Measurements from ENCODE around the gene BSDC1. TPM values are rescaled to one million over a fixed set of nuclear protein-coding genes. Genes with fewer than 3 reads are reported as not detected.
A peak's percentile ranks its signal among the peaks of the same experiment; 100 is the strongest.

Gene BSDC1
- total and polyA plus RNA-seq, 2 of the 13 experiments (the other 11 are each of a cell fraction or from before 2014, with no cell fraction given) = 40.3 to 64.2 TPM

GRCh38 chr1:32336591-32336932 is 57.7 kb downstream of the BSDC1 start (continued):
- TF ChIP-seq ZNF839 (CRISPR knock-in tag; IDR thresholded peaks at IDR 0.05; ENCODE audit: borderline replicate concordance) = no peak
- TF ChIP-seq MEIS2 (CRISPR knock-in tag; IDR thresholded peaks at IDR 0.05) = no peak
- TF ChIP-seq HNRNPUL1 (IDR thresholded peaks at IDR 0.05; ENCODE audit: low read depth, low read length) = no peak
- no peak for TF ChIP-seq ZNF121 (CRISPR knock-in tag; IDR thresholded peaks at IDR 0.05)
- no peak for TF ChIP-seq SOX13 (IDR thresholded peaks at IDR 0.05)
- TF ChIP-seq SOX13 (CRISPR knock-in tag; conservative IDR thresholded peaks at IDR 0.05 in 1 of 2, IDR thresholded peaks at IDR 0.05 in 1 of 2) = no peak
- TF ChIP-seq ADNP (CRISPR knock-in tag; IDR thresholded peaks at IDR 0.05) = no peak
- TF ChIP-seq KDM2A (CRISPR knock-in tag; IDR thresholded peaks at IDR 0.05; ENCODE audit: borderline replicate concordance, low read depth) = 0 out of 2 replicates have a peak, but pooled peaks have one; percentile 28
- TF ChIP-seq ZMYM4 (CRISPR knock-in tag; IDR thresholded peaks at IDR 0.05) = peak; percentile 21; the same call in 1 of the 2 replicates
- TF ChIP-seq SAP130 (CRISPR knock-in tag; IDR thresholded peaks at IDR 0.05; ENCODE audit: low read depth) = peak; percentile 28; the same call in 1 of the 2 replicates
- TF ChIP-seq PCBP2 (optimal IDR thresholded peaks at IDR 0.05; ENCODE audit: low read depth, low read length, poor library complexity, severe bottlenecking) = no peak
- TF ChIP-seq BHLHE40 (IDR thresholded peaks at IDR 0.05; ENCODE audit: low read length) = no peak
- TF ChIP-seq TRIM24 (CRISPR knock-in tag; IDR thresholded peaks at IDR 0.05) = no peak
- TF ChIP-seq, protein P1, sequence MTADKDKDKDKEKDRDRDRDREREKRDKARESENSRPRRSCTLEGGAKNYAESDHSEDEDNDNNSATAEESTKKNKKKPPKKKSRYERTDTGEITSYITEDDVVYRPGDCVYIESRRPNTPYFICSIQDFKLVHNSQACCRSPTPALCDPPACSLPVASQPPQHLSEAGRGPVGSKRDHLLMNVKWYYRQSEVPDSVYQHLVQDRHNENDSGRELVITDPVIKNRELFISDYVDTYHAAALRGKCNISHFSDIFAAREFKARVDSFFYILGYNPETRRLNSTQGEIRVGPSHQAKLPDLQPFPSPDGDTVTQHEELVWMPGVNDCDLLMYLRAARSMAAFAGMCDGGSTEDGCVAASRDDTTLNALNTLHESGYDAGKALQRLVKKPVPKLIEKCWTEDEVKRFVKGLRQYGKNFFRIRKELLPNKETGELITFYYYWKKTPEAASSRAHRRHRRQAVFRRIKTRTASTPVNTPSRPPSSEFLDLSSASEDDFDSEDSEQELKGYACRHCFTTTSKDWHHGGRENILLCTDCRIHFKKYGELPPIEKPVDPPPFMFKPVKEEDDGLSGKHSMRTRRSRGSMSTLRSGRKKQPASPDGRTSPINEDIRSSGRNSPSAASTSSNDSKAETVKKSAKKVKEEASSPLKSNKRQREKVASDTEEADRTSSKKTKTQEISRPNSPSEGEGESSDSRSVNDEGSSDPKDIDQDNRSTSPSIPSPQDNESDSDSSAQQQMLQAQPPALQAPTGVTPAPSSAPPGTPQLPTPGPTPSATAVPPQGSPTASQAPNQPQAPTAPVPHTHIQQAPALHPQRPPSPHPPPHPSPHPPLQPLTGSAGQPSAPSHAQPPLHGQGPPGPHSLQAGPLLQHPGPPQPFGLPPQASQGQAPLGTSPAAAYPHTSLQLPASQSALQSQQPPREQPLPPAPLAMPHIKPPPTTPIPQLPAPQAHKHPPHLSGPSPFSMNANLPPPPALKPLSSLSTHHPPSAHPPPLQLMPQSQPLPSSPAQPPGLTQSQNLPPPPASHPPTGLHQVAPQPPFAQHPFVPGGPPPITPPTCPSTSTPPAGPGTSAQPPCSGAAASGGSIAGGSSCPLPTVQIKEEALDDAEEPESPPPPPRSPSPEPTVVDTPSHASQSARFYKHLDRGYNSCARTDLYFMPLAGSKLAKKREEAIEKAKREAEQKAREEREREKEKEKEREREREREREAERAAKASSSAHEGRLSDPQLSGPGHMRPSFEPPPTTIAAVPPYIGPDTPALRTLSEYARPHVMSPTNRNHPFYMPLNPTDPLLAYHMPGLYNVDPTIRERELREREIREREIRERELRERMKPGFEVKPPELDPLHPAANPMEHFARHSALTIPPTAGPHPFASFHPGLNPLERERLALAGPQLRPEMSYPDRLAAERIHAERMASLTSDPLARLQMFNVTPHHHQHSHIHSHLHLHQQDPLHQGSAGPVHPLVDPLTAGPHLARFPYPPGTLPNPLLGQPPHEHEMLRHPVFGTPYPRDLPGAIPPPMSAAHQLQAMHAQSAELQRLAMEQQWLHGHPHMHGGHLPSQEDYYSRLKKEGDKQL (CRISPR knock-in tag; IDR thresholded peaks at IDR 0.05; ENCODE audit: low read depth) = no peak
- TF ChIP-seq ZBTB21 (CRISPR knock-in tag; IDR thresholded peaks at IDR 0.05) = no peak
- no peak for TF ChIP-seq ATRX (CRISPR knock-in tag; IDR thresholded peaks at IDR 0.05; ENCODE audit: borderline replicate concordance)
- TF ChIP-seq AGO1 (IDR thresholded peaks at IDR 0.05; ENCODE audit: low read depth, low read length, poor library complexity, severe bottlenecking) = no peak
- TF ChIP-seq SP5 (CRISPR knock-in tag; IDR thresholded peaks at IDR 0.05; ENCODE audit: borderline replicate concordance, low read depth) = no peak
- TF ChIP-seq ELF1 (CRISPR knock-in tag; IDR thresholded peaks at IDR 0.05) = no peak
- TF ChIP-seq SRSF1 (optimal IDR thresholded peaks at IDR 0.05; ENCODE audit: low read depth, low read length) = no peak
- TF ChIP-seq, protein P2, sequence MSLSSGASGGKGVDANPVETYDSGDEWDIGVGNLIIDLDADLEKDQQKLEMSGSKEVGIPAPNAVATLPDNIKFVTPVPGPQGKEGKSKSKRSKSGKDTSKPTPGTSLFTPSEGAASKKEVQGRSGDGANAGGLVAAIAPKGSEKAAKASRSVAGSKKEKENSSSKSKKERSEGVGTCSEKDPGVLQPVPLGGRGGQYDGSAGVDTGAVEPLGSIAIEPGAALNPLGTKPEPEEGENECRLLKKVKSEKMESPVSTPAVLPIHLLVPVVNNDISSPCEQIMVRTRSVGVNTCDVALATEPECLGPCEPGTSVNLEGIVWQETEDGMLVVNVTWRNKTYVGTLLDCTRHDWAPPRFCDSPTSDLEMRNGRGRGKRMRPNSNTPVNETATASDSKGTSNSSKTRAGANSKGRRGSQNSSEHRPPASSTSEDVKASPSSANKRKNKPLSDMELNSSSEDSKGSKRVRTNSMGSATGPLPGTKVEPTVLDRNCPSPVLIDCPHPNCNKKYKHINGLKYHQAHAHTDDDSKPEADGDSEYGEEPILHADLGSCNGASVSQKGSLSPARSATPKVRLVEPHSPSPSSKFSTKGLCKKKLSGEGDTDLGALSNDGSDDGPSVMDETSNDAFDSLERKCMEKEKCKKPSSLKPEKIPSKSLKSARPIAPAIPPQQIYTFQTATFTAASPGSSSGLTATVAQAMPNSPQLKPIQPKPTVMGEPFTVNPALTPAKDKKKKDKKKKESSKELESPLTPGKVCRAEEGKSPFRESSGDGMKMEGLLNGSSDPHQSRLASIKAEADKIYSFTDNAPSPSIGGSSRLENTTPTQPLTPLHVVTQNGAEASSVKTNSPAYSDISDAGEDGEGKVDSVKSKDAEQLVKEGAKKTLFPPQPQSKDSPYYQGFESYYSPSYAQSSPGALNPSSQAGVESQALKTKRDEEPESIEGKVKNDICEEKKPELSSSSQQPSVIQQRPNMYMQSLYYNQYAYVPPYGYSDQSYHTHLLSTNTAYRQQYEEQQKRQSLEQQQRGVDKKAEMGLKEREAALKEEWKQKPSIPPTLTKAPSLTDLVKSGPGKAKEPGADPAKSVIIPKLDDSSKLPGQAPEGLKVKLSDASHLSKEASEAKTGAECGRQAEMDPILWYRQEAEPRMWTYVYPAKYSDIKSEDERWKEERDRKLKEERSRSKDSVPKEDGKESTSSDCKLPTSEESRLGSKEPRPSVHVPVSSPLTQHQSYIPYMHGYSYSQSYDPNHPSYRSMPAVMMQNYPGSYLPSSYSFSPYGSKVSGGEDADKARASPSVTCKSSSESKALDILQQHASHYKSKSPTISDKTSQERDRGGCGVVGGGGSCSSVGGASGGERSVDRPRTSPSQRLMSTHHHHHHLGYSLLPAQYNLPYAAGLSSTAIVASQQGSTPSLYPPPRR (CRISPR knock-in tag; IDR thresholded peaks at IDR 0.05; ENCODE audit: borderline replicate concordance) = peak; percentile 20; the same call in 1 of the 2 replicates

Measured in HepG2 (cell line).